OCI-LY1 (cell line): ENCODE measurements around the gene SRI.

Experiments
- H2AFZ ChIP-seq: fragments of 200-600 bp; sonication (generic), shearing (Covaris generic); 2 replicates; pipeline ENCODE4 v1.6.0; 2014; ENCODE audit warnings: antibody characterized with exemption, mild to moderate bottlenecking, low read length
- H3F3A ChIP-seq: fragments of 200-600 bp; sonication (generic), shearing (Covaris generic); 2 replicates; pipeline ENCODE4 v1.6.0; 2014; ENCODE audit warnings: mild to moderate bottlenecking, antibody characterized with exemption, low read length, moderate library complexity; ENCODE audit not compliant: insufficient read depth
- H3K27ac ChIP-seq: fragments of 200-600 bp; sonication (generic); 2 replicates; pipeline ENCODE4 v1.5.1; 2014; ENCODE audit warnings: low read length, mixed run types, mild to moderate bottlenecking, low read depth; ENCODE audit not compliant: poor library complexity, severe bottlenecking
- H3K27me3 ChIP-seq: fragments of 200-600 bp; sonication (generic); 2 replicates; pipeline ENCODE4 v1.6.0; 2014; ENCODE audit warnings: antibody characterized with exemption, mild to moderate bottlenecking, low read length, moderate library complexity; ENCODE audit not compliant: insufficient read depth
- H3K36me3 ChIP-seq: fragments of 200-600 bp; sonication (generic); 2 replicates; pipeline ENCODE4 v1.6.1; 2014; ENCODE audit warnings: mild to moderate bottlenecking, antibody characterized with exemption, low read length, moderate library complexity, mixed read lengths; ENCODE audit not compliant: insufficient read depth
- H3K4me1 ChIP-seq: fragments of 200-600 bp; sonication (generic); 2 replicates; pipeline ENCODE4 v1.5.1; 2014; ENCODE audit warnings: mild to moderate bottlenecking, low read length, moderate library complexity; ENCODE audit not compliant: insufficient read depth, severe bottlenecking
- H3K4me2 ChIP-seq: fragments of 200-600 bp; sonication (generic), shearing (Covaris generic); 2 replicates; pipeline ENCODE4 v1.6.1; 2014; ENCODE audit warnings: low read length
- H3K4me3 ChIP-seq: fragments of 200-600 bp; sonication (generic); 2 replicates; pipeline ENCODE4 v1.5.1; 2014; ENCODE audit warnings: low read length, low read depth, mild to moderate bottlenecking, mixed read lengths; ENCODE audit not compliant: poor library complexity, severe bottlenecking
- H3K79me2 ChIP-seq: fragments of 200-600 bp; shearing (Covaris generic); 2 replicates; pipeline ENCODE4 v1.6.1; 2016; ENCODE audit warnings: mixed run types, low read length, mixed read lengths; ENCODE audit not compliant: insufficient read depth
- H3K9ac ChIP-seq: fragments of 200-600 bp; sonication (generic), shearing (Covaris generic); 2 replicates; pipeline ENCODE4 v1.6.1; 2014; ENCODE audit warnings: mild to moderate bottlenecking, low read length, mixed read lengths
- H3K9me2 ChIP-seq: fragments of 200-600 bp; sonication (generic), shearing (Covaris generic); 2 replicates; pipeline ENCODE4 v1.6.1; 2014; ENCODE audit warnings: low read depth, mild to moderate bottlenecking, low read length, mixed read lengths
- H3K9me3 ChIP-seq: fragments of 200-600 bp; shearing (Covaris generic); 2 replicates; pipeline ENCODE4 v1.6.1; 2014; ENCODE audit warnings: low read length, mixed read lengths
- H4K20me1 ChIP-seq: fragments of 200-600 bp; sonication (generic), shearing (Covaris generic); 2 replicates; pipeline ENCODE4 v1.6.0; 2016; ENCODE audit warnings: mild to moderate bottlenecking, low read length; ENCODE audit not compliant: insufficient read depth
- EZH2 ChIP-seq: fragments of 200-600 bp; sonication (generic), shearing (Covaris generic); IDR thresholded peaks from 2 replicates; pipeline ENCODE4 v1.8.0; 2017; ENCODE audit warnings: borderline replicate concordance, mixed run types, mild to moderate bottlenecking, antibody characterized with exemption, low read length, moderate library complexity, mixed read lengths
- TF ChIP-seq, protein P1 (sequence below): fragments of 200-600 bp; sonication (generic), shearing (Covaris generic); IDR thresholded peaks from 2 replicates; pipeline ENCODE4 v1.5.1; 2017; ENCODE audit warnings: mild to moderate bottlenecking, antibody characterized with exemption, low read length, moderate library complexity, mixed read lengths

SRI gene

GRCh38 chr7:88254721-88255424, 35.0 kb upstream of the SRI start:
- no peaks in the 10 kb centered on the region for H3K36me3 ChIP-seq
- H3K4me3 ChIP-seq, result no peak overlapping the region
- H2AFZ ChIP-seq, result no peak overlapping the region
- H4K20me1 ChIP-seq, result no peaks in the 10 kb centered on the region
- H3K27ac ChIP-seq, result no peak overlapping the region
- no peaks in the 10 kb centered on the region for H3F3A ChIP-seq
- H3K79me2 ChIP-seq, result no peaks in the 10 kb centered on the region
- peaks cover 4% of the 10 kb centered on the region; the same call in 1 of the 2 replicates for H3K9me3 ChIP-seq
- H3K9ac ChIP-seq, result no peak overlapping the region
- H3K27me3 ChIP-seq, result no peaks in the 10 kb centered on the region
- no peak overlapping the region for H3K4me2 ChIP-seq
- TF ChIP-seq EZH2, result no peak
- TF ChIP-seq, protein P1, sequence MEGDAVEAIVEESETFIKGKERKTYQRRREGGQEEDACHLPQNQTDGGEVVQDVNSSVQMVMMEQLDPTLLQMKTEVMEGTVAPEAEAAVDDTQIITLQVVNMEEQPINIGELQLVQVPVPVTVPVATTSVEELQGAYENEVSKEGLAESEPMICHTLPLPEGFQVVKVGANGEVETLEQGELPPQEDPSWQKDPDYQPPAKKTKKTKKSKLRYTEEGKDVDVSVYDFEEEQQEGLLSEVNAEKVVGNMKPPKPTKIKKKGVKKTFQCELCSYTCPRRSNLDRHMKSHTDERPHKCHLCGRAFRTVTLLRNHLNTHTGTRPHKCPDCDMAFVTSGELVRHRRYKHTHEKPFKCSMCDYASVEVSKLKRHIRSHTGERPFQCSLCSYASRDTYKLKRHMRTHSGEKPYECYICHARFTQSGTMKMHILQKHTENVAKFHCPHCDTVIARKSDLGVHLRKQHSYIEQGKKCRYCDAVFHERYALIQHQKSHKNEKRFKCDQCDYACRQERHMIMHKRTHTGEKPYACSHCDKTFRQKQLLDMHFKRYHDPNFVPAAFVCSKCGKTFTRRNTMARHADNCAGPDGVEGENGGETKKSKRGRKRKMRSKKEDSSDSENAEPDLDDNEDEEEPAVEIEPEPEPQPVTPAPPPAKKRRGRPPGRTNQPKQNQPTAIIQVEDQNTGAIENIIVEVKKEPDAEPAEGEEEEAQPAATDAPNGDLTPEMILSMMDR, result no peak
- no peaks in the 10 kb centered on the region for H3K9me2 ChIP-seq
- no peaks in the 10 kb centered on the region for H3K4me1 ChIP-seq

DNA sequence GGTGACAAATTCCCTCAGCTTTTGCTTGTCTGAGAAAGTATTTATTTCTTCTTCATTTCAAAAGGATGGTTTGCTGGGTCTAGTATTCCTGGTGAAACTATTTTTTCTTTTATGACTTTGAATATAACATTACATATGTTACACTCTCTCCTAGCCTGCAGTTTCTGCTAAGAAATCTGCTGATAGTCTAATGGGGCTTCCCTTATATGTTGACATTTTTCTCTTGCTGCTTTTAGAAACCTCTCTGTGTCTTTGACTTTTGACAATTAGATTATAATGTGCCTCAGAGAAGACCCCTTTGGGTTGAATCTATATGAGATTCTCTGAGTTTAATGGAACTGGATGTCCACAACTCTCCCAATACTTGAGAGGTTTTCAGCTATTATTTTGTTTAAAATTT, 33.8 kb upstream of the SRI start:
- Histone ChIP-seq H3K4me1 (no peaks in the 10 kb centered on the region), H2AFZ (no peak overlapping the region), H3K9me2 (no peaks in the 10 kb centered on the region), H3K79me2 (no peaks in the 10 kb centered on the region), H3K9me3 (peaks cover 4% of the 10 kb centered on the region; the same call in 1 of the 2 replicates), H3K4me3 (no peak overlapping the region), H3F3A (no peaks in the 10 kb centered on the region), H3K4me2 (no peak overlapping the region), H3K27ac (no peak overlapping the region), H3K27me3 (no peaks in the 10 kb centered on the region), H4K20me1 (no peaks in the 10 kb centered on the region), H3K9ac (no peak overlapping the region), H3K36me3 (no peaks in the 10 kb centered on the region)
- TF ChIP-seq, protein P1, result no peak
- TF ChIP-seq EZH2, result no peak

GRCh38 chr7:88244258-88244657, 24.4 kb upstream of the SRI start:
- H3K9me3 ChIP-seq, result no peaks in the 10 kb centered on the region
- no peaks in the 10 kb centered on the region for H3K4me1 ChIP-seq
- H2AFZ ChIP-seq, result no peak overlapping the region
- H3K4me3 ChIP-seq, result no peak overlapping the region
- no peak overlapping the region for H3K4me2 ChIP-seq
- no peak overlapping the region for H3K9ac ChIP-seq
- TF ChIP-seq EZH2, result no peak
- TF ChIP-seq, protein P1, result no peak
- no peaks in the 10 kb centered on the region for H3K27me3 ChIP-seq
- no peaks in the 10 kb centered on the region for H4K20me1 ChIP-seq
- no peaks in the 10 kb centered on the region for H3F3A ChIP-seq
- no peaks in the 10 kb centered on the region for H3K36me3 ChIP-seq
- no peak overlapping the region for H3K27ac ChIP-seq
- no peaks in the 10 kb centered on the region for H3K9me2 ChIP-seq
- H3K79me2 ChIP-seq, result no peaks in the 10 kb centered on the region
